ENCODE measurements around the gene CD86.

Gene CD86

DNA sequence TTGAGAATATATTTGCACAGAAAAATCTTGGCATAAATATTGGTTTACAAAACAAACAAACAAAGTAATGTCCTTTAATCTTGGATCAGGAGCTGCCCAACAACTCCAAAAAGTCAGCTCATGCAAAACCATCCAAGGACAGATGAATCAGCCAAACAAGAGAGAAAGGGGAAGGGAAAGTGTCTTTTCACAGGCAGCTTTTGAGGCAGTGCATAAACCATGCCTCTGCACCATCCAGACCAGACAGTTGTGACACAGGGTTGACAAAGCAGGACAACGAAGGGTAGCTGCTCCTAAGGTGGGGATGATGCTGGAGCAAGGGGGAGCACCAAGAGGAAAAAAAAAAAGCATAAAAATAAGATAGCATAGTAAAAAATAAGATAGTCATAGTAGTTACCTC, 8.7 kb downstream of the CD86 start:
- no peak for DNase-seq

DNA sequence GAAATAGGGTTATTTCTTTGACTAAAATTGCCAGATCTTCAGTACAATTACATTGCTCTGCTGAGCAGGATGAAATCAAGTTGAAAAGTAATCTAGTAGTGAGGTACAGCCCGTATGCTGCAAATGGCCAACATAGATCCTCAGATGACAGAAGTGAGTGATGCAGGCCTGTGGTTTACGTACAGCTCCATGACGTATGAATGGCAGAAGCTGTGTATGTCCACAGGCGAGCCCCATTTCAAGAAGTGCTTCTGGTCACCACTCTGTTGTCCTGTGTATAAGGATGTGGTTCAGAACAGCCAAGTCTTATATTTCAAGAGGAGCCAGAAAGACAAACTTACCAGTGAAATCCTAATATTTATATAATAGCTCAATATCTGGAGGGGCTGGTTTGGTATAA, 9.2 kb downstream of the CD86 start:
- DNase-seq, result no peak

DNA sequence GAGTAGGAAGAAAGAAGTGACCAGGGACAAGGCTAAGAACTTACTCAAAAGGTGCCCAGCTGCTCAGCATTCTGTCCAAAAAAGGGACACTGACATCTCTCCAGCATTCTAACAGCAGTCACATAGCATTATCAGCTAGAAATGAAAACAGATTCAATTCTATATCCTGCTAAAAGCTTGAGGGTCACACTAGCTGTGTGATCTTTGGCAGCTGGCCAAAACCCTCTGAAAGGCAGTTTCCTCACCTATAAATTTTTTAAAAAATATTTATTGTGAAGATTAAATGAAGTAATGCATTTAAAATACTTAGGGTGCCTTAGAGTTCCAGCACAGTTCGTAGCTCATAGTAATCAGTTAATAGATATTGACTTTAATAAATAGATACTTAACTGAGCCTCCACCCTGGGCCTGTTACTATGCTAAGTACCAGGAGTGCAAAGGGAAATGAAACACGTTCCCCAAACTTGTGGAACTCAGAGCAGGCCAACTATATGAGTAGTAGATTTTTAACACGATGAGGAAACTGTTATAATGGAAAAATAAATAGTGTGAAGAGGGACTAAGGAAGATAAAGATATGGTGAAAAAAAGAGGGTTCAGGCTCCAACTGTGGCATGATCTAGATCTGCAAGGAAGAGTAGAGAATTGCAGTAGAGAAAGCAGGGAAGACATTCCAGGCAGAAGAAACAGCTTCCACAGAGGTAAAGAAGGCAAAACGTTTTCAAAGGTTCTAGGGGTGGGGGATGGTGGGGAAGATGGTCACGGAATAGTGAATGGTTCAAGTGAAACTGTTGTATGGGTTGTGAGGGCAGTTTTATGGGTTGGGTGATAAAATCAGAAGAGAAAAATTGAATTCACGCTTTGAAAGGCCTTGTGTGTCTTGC, 11.4 kb downstream of the CD86 start:
- no peak for DNase-seq

DNA sequence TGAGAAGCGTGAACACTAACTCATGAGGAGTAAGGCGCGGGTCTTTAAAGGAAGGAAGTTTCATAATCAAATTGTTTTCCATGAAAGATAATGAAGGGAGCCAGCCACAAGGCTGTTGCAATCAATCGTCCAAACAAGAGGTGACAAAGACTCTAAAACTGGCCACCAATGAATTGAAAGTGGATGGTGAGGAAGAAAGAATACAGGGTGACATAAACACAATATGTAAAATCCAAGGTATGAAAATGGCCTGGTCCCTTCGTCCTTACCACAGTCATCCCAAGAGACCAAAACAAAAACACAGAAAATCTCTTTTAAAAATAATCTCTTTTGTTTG, 12.0 kb downstream of the CD86 start:
- no peak for DNase-seq

DNA sequence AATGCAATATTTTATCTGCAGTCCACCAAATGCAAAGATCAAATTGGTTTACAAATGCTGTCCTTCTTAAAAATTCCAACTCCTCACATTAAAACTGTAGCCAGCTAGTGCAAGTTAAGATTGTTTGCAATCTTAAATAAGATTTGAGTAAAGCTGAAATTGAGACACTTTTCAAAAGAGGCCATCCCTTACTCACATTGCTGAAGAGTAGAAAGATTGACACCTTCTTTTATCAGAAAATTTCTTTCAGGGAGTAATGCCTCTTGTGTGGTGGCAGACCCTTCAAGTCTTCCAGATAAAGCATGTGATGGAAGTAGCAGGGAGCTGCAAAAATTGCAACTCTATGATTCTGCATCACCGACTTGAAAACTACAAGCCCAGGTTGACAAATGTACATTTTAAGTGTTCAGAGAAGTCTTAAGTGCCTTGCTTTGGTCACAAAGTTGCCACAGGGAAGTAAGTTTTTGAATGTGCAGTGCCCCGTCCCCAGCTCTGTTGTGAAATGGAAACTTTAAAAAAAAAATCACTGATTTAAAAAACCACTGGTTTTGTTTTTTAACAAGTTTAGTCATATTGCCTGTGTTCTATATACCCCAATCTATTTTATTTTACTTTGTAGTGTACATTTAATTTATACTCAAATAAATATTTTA, 12.6 kb downstream of the CD86 start:
- DNase-seq, result no peak

DNA sequence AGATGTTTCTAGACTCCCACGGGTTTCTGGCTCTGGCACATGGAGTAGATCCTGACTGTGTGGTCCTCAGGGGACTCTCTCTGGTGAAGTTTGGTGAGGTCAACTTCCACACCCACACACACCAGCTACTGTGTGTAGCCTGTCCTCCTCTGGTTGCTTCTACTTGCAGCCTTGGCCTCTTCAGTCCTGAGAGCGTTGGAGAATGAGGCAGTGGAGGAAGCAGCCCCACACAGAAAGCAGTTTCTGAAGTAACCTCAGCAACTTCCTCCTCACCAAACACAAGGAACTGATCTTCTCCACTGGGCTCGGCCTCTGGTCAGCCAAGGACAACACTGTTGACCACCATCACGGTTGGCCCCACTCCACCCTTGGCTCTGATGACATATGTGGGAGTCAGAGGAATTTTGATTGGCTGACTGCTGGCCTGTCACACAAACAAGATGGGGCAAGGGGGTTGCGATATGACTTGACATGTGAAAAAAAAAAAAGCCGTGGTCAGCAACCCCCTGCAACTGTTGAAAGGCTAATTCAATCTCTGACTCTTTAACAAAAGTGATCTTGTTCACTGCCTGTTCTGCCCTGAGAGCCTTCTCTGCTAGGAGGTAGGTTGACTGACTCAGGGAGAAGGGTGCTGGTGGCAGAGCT, 19.6 kb downstream of the CD86 start:
- no peak for DNase-seq

DNA sequence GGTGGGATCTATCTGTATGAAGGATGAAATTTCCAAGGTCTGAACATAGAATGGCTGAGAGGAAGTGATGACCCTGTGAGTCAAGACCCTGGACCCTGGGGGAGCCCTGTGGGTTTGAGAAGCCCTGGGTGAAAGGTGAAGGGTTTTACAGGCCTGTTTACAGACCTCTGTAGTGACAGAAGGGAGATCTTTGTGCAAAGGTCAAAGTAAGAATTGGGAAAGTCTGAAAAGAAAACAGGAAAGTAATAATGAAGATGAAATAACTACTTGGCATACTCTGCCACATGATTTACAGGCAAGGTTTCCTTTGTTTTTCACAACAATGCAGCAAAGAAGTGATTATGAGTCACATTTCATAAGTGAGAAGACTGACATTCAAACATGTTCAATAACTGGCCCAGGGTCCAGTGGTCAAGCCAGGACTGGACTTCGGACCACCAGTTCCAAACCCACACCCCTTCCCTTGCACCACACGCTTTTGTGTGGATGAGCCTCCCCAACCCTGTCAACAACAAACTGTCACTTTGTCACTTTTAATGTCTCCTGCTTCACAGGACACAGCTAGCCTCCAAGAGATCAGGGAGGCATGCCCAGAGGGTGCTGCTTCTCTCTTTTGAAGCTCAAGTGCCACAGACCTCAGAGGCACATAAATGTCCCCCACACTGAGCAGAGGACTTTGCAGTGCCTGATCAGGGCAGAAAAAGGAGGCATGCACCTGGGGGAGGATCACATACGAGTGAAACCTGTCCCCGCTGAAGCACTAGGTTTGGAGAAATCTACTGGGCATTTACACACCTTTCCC, 21.5 kb downstream of the CD86 start:
- no peak for DNase-seq

DNA sequence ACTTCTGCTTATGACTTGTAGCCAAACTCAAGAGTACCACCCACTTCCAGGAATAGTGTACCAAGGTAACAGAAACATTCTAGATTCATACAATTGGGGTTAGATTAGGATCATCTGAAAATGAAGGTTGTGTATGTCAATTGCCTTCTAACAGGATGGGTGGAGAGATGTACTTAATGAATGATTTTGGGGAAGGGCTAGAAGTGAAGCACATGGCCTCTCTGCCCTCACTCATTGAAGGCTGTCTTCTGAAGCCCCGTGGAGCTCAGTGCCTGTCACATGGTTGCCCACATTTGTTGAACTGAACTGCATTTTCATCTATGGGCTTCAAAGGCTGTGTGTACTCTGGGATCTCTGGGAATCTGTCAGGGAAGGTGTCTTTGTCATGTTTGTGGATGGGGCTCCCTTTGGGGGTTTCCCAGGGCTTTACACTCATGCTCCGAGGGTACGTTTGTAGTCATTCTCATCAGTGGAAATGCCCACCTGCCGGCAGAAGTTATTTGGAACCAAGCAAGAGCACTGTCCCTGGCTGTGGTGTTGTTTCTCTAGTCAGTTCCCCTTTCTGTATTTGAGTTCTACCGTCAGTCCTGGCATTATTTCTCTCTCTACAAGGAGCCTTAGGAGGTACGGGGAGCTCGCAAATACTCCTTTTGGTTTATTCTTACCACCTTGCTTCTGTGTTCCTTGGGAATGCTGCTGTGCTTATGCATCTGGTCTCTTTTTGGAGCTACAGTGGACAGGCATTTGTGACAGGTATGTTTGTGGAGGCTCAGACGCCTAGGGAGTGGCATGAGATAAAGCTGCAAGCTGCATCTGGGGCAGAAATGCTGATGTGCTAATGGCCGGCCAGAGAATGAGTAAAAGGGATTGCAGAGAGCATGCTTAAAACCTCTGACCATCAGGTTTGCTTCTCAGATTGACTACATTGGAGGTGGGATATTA, 22.4 kb downstream of the CD86 start:
- DNase-seq, result no peak

DNA sequence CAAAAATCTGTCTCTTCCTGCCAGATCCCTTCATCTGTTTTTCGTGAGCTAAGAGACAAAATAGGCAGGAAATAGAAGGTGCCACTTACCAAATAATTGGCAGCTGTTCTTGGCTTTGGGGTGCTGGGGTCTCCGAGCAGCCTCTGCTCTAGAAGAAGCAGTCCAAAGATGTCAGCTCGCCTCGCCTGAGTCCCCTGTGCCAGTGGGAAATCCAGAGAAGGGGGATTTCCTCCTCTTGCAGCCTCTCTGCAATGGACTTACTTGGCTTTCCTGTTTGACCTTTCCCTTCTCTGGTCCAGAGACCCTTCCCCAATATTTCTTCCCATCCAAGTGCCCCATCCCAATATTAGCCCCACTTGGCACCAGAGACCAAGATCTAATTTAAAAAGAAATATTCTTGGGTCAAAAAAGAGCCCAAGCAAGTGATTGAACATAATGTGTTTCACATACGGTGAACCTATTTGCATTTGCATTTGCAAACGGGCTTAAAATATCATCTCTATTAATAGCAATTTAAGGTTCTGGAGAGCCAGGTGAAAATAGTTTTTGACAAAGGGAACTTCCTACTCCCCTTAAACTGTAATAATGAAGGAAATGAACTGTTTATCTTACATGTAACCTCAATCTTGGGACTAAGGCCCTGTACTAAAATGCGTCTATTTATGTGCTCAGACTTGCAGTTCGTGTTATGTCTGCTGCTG, 23.2 kb downstream of the CD86 start:
- DNase-seq, result no peak

DNA sequence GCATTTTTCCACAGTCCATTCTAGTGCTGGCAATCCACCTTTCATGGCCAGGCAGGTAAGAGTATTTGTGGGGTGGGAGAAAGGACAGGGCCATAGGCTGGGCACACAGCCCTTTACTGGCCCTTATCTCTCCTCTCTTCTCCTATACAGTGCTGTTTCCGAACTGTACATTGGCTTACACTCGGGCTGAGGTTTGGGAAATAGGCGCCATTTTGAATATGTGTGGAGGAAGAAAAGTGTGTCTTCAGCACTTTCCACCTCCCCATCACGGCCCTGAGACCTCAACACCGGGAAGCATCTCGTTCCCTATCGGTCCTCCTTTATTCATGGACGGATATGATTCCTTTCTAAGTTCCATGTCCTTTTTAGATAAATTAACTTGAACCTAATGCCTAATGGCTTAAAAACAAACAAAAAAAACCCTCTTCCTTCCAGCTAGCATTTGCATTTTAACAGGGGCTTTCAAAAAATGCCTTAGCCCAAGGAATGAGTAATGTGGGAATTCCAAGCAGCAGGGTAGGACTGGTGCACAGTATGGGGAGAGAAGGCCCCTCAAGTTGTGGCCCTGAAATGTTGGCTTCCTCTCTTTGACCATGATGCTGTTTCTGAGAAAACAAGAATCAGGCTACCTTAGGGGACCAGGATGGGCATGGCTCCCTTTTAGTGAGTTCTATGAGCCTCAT, 24.5 kb downstream of the CD86 start:
- no peak for DNase-seq

DNA sequence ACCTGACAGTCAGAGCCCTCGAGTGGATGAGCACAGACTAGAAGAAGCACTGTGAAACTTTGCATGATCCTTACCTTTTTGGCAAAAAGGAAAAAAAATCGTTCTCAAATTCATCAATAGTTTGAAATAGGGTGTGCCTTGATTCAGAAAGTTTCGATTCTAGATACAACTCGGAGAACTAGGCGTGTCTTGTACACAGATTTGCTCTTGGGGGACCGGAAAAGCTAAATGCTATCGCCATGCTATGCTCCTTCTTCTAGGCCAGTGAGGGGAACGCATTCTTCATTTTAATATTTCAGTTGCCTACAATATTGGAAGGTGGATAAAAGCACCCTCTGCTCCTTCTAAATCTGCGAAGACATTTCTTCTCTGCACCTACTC, 25.0 kb downstream of the CD86 start:
- DNase-seq, result no peak

DNA sequence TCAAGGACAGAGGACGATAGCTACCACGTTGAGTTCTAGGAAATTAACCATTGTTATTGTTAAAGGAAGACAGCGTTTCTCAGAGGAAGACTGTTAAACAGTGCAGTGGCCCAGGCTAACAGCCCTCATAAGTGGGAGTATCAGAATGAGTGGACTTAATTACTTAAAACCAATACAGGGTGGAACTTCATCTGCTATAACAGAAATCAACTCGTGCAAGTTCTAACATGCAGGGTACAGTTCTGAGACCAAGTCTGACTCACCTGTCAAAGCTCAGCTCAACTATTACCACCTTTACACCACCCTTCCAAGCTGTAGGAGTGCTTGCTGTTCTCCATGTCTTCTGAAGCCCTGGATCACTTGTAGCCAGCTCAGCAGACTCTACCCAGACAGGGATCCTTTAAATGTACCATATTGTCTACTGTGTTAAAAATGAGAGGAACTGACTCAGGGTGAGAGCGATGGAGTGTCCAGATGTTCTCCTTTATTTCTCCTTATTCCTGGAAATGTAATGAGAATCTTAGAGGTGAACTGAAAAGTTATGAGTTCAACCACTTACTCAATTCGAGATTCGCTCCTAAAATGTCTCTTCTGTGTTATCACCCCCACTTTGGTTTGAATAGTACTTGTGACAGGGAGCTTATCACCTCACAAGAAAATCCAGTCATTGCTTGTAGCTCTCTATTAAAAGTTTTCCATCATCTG, 26.5 kb downstream of the CD86 start:
- no peak for DNase-seq

DNA sequence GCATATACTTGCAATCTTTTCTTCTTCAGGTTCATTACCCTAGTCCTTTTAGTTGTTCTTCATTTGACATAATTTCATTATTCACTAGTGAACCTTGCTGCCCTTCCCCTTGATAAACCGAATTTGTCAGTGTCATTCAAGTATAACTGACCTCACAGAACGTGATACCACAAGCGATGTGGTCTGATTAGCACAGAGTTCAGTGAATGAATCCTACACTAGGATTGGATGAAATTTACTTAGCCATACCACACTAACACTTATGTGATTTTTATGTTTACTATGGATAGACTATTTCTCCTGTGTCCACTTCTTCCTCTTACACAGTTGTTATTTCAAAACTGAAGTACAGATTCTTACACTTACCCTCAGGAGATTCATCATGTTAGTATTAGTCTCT, 27.2 kb downstream of the CD86 start:
- no peak for DNase-seq

DNA sequence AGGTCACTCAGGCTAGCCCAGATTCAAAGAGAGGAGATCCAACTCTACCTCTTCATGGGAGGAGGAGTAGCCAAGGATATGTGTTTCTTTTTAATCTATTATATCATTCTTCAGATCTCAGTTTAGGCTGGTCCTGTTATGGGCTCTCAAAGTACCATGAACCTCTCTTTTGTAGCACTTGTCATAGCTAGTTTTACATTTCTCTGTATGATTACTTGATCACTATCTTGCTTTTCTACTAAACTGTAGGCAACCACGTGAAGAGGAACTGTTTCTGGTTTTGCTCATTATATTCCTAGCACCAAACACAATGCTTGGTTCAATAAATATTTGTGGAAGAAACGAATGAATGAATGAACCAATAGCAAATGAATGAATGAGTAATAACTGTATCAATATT, 29.6 kb downstream of the CD86 start:
- no peak for DNase-seq

DNA sequence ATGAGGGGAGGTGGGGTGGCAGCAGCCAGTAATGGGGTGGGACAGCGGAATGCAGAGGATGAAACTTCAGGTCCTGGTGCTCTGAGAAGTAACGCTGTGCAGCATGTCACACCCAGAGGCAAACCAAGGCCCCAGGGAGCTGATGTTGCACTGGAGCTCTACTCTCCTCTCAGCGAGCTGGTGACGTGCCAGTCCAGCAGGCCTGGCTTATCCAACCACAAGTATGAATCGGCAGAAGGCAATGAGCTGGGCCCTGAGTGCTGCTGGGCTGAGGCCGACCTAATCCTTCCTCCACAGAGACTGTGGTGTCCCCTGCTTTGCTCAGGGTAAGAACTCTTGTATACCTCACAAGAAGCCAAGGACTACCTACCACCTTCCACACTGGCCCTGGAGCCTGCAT, 30.5 kb downstream of the CD86 start:
- no peak for DNase-seq

DNA sequence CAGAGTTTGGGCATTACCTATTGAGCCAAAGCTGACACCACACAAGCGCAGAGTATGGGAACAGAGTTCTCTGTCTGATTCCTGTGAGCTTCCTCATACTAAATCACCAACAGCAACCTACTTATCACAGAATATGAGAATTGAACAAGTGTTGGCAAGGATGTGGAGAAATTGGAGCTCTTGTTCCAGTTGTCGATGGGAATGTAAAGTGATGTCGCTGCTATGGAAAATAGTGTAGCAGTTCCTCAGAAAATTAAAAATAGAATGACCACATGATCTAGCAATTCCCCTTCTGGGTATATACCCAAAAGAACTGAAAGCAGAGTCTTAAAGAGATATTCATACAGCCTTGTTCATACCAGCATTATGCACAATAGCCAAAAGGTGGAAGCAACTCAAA, 33.4 kb downstream of the CD86 start:
- no peak for DNase-seq

DNA sequence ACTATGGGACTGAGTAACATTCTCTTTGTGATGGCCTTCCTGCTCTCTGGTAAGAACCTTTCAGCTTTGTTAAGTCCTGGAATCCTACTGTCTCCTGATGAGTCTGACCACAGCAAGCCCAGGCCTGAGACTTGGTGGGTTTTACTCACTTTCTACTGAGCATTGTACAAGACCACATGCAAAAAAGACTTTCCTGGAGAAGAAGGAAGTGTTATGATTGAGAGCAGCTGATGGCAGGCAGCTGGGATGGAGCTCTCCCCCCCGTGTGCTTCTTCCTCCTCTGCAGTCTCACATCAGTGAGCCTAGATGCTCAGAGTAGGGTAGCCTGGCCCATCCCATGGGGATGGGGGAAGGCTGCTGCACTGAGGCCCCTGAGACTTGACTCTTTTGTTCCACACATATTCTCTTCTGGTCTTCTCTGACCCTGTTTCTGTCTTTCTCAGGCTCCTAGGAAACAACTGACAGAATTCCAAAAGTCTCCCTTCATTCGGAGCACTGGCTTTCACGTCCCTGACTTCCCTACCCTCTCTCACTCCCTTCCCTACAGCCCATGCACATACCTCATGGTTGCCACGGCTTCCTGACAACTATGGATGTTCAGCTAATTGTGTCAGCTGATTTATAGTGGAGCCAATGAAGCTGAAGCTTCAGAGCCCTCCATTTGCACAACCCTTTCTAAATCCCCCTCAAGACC, 36.6 kb downstream of the CD86 start:
- DNase-seq, result no peak

DNA sequence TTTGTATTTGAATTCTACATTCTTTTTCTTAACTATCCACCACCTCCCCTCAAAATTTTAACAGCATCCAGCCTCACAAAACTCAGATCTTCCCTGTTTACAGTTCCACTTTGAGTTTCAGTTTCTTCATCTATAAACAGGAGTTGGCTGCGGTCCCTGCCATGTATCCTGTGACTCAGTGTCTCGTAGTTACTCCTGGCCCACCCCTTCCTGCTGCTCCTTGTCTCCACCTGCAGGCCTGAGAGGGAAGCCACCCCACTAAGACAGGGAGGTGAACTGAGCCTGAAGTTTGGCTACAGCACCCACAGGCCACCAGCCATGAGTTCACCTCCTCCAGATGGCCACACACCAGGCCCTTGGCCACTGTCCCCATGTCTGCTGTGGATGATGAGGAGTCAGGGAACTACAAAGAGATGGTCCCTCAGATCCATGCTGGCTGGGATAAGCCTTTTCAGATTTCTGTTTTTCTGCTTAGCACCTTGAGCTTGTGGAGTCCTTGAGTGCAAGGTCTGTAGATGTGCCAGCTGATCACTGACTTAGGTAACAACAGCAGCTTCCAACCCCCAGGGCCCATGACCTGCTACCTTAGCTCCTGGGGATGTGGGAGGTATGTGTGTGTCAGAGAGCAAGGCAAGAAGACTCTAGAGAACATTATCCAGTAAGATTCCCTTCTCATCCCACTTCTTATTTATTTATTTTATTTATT, 37.5 kb downstream of the CD86 start:
- DNase-seq, result peak; percentile 57

DNA sequence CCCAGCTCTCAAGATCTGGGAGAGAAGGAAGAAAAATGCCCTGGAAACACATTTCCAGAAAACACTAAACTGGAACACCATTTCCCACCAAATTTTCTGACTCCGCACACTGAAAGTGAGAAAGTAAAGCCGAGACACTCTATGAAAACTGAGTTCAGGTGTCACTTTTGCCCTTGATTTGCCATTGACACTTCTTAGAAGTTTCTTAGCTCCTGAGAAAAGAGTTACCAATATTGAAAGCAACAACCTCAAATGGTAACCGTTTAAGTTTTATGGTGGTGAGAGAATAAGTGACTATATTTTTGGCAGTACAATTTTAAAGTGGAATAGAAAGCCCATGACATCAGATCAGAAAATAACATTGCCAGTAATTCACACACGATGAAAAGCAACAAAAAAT, 39.0 kb downstream of the CD86 start:
- no peak for DNase-seq
